ENCODE data around the gene C3orf38.

GRCh38 chr3:88133711-88134263 lies 16.0 kb upstream of the C3orf38 start:
- TF ChIP-seq ZNF830 (CRISPR knock-in tag; IDR thresholded peaks at IDR 0.05): no peak
- no peak for TF ChIP-seq ZNF76 (CRISPR knock-in tag; IDR thresholded peaks at IDR 0.05; ENCODE audit: borderline replicate concordance)
